AG08396 (cell line): ENCODE results near the gene TEDC1.

Source experiments
- DNase-seq: peaks from one replicate; pipeline ENCODE4 v3.0.0; 2012; ENCODE audit warnings: low spot score, mixed read lengths

TEDC1 gene

DNA sequence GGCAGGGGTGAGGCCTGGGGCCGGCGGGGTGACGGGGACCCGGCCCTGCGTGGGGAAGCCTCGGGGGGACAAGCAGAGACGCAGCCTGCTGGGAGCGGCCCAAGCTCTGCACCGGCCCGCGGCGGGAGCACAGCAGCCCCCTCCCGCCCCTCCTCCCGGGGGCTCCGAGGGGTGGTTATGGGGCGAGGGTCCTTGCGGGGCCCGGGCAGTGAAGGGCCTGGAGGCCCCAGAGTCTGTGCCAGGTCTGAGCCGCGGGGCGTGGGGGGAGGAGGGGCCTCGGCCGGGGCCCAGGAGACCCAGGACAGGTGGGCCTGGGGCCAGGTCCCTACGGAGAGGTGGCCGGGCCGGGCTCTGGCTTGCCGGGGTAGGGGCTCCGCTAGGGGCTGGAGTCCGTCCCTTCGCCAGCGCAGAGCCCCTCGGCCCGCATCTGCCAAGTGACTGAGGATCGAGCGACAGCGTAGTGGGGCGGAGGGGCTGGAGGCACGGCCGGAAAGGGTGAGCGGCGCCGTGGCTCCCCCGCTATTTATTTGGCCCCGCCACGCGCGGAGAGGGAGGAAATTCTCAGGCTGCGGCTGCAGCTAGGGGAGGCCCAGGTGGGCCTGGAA lies 35.8 kb downstream of the TEDC1 start:
- no peak for DNase-seq

- no peak for DNase-seq
Measured at GRCh38 chr14:105527381-105527825, 36.4 kb downstream of the TEDC1 start.

DNA sequence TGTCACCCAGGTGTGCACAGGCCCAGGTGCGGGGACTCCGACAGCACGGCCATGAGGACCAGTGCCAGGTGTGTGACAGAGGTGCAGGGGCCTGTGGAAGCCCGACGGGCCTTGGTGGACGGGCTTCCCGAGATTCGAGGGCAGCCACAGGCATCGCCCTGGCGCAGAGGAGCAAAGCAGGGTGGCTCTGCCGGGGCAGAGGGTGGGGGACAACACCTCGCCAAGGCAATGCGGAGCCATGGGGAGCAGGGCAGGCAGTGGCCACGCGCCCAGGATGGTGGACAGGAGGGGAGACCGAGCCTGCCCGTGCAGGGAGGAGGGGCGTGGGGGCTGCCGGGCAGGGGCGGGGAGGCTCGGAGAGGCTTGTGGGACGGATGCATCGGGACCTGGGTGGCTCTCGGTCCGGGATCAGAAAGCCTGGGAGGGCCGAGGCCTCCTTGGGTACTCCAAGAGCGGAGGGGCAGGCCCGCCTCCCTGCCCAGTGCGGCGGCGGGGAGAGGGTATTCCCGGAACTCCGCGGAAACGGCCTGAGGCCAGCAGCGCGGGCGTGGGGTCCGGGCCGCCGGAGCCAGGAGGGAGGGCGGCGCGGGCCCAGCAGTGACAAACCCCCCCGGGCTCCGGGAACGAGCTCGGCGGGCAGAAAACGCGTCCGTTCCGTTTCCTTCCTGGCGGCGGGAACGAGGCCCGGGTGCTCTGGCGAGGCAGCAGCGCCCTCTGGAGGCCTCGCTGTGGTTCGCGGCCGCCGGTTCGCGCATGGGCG lies 37.0 kb downstream of the TEDC1 start:
- peak; percentile 98 for DNase-seq

DNA sequence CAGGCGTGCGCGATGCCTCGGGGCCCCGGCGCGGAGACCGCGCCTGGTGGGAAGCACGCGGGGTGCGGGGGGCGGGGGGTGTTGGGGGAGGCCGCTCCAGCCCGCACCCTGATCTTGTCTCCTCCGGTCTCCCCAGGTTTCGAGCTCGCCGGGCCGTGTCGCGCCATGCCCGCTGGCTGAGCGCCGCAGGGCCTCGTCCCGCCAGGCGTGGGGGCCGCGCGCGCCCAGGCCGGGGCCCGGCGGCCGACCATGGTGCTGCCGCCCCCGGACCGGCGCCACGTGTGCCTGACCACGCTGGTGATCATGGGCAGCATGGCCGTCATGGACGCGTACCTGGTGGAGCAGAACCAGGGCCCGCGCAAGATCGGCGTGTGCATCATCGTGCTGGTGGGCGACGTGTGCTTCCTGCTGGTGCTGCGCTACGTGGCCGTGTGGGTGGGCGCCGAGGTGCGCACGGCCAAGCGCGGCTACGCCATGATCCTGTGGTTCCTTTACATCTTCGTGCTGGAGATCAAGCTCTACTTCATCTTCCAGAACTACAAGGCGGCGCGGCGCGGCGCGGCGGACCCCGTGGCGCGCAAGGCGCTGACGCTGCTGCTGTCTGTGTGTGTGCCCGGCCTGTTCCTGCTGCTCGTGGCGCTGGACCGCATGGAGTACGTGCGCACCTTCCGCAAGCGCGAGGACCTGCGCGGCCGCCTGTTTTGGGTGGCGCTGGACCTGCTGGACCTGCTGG lies 37.7 kb downstream of the TEDC1 start:
- DNase-seq, result no peak

GRCh38 chr14:105529319-105529568 lies 38.2 kb downstream of the TEDC1 start:
- DNase-seq, result no peak

GRCh38 chr14:105529569-105530284 lies 38.7 kb downstream of the TEDC1 start:
- DNase-seq, result no peak

DNA sequence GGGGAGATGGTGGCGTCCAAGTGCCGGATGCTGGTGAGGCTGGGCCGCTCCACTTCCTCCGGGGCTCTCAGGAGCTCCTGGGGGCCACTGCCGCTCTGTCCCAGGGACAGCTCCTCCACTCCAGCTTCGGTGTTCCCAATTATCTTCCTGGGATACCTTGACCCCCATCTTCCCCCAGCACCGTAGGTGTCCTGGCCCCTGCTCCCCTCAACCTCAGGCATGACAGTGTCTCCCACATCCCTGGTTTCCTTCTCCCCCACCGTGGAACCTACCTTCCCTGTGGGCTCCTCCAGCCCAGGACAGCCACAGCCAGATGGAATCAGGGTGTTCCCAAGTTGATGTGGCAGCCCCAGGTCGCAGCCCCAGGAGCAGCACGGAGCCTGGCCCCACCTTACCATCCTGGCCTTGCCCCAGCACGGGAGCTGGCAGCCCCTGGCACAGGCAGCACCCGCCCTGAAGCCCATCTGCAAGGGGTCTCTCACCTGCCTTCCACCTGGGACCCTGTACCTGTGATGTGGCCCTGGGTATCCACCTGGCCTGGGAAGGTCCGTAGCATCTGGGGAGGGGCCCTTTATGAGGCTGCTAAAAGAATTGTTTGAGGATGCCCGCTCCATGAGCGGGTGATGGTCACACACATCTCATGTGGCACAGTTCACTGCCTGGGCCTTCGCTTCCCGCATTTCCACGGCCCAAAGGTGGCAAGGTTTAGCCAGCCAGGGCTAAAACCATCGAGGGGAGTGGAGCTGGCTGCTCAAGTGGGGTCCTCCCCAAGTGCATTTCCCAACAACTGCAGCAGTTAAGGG lies 39.4 kb downstream of the TEDC1 start:
- no peak for DNase-seq

- DNase-seq, result no peak
Measured at GRCh38 chr14:105531088-105531893, 40.2 kb downstream of the TEDC1 start.

DNA sequence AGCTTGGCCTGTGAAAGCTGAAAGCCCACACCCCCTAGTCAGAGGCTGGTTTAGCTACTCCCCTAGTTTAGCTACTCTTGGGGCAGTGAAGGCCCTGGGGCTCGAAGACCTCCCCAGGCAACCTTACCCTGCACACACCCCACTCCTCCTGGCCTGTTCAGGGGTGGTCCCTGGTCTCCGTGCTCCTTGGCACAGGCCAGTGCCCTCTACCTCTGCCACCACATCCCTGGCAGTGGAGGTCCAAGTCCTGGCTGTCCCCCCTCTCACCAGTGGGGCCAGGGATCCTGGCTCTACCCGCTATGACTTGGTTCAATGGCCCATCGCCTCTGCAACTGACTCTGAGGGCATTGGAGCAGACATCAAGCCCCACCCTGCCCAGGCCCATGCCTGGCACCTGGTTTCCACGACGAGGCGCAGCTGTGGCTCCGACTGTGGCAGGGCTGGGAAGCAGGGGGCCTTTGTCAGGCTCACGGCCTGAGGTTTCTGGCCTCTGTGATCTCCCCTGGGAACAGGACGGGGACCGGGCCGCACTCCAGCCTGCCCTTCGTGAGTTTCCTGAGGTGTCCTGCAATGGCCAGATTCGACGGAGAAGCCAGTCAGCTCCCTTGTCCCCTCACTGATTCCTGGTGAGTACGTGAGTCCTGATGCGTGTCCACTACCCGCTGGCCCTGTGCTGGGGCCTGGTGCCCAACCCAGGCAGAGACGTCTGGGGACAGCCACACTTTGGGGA lies 41.0 kb downstream of the TEDC1 start:
- DNase-seq, result no peak

GRCh38 chr14:105532735-105533141 lies 41.7 kb downstream of the TEDC1 start:
- peak; percentile 77 for DNase-seq

GRCh38 chr14:105533391-105533790 lies 42.3 kb downstream of the TEDC1 start:
- DNase-seq, result no peak

GRCh38 chr14:105533811-105534498 lies 42.9 kb downstream of the TEDC1 start:
- no peak for DNase-seq

DNA sequence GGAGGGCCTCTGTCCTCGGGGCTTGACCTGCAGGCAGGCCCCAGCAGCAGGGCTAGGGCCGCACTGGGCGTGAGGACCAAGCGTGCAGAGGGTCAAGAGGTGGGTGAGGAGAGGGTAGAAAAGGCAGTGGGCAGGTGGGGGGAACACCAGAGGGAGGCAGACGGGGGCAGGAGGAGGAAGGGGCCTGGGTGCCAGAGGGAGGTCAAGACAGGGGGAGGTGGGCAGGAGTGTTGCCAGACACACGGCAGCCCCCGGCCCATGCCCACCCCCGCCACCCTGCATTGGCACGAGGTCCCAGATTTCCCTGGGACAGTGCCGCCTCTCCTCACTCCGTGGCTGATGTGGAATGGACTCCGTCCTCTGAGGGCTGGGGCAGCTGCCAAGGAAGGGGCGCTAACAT lies 43.5 kb downstream of the TEDC1 start:
- no peak for DNase-seq

DNA sequence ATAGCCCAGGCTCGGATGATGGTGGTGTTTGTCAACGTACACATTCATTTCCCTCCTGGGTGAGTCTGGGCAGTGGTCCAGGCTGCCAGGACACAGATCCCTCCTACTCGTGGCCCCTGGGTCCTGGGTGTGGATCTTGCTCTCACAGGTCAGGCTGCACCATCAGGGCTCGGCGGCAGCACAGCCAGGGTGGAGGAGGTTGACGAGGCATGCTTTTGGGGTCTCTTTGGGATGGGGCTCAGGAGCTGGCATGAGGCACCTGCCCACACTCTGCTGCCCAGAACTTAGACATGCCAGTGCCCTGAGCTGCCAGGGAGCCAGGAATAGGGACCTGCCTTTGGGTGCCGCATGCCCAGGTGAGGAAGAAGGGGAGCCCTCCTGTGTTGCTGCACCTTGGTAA lies 45.0 kb downstream of the TEDC1 start:
- no peak for DNase-seq

- no peak for DNase-seq
Measured at GRCh38 chr14:105536691-105537579, 45.9 kb downstream of the TEDC1 start.

DNA sequence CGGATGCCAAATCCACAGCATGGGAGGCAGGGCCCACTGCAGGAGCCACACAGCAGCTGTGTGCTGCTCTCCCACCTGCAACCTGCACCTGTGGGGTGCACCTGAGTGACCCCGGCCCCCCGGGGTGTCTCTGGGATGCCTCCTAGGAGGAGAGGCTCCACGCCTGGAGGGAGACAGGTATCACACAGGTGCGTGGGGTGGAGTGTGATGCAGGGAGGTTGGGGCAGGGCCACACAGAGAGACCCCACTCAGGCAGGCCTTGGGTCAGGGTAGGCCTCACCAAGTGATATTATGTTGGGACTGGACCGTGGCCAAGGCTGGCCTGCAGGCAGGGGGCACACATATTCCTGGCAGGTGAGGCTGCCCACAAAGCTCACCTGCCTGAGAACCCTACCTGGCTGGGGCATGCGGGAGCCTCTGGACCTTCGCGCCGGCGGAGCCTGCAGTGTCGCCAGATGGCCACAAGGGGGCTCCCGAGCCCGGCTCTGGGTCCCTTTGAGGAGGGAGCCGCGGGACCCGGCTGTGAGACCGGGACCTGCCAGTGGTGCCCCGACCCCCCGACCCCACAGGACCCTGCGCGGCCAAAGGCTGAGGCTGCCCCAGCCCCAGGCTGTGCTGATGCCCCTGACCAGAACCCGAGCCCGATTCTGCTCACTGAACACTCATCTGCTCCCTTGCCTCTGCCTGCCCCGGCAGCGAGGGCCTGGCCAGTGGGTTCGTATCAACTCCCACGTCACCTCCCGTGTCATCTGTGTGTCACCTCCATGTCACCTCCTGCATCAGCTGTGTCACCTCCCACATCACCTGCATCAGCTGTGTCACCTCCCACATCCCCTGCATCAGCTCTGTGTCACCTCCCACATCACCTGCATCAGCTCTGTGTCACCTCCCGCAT lies 46.8 kb downstream of the TEDC1 start:
- DNase-seq, result peak; percentile 86

DNA sequence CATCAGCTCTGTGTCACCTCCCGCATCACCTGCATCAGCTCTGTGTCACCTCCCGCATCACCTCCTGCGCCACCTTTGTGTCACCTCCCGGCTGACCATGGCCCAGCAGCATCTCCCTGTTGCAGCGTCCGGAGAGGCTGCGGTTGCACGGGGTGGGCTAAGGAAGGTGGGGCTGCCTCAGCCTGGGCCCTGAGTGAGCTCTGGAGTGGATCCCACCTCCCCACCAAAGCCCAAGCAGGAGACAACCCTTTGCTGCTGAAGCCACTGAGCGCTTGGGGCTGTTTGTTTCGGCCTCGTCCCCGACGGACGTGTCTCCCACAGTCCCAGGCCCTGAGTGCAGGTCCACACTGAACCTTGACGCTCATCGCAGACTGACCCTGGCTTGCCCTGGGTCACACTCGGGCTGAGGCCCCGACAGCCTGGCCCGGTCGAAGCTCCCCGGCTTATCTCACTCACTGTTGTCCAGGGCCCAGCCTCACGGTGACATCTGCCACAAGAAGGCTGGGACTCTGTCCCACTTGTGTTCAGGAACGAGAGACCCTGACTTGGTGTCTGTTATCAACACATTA lies 47.5 kb downstream of the TEDC1 start:
- DNase-seq, result no peak
